ENCODE data around the gene ABCA12.

The ABCA12 gene

DNA sequence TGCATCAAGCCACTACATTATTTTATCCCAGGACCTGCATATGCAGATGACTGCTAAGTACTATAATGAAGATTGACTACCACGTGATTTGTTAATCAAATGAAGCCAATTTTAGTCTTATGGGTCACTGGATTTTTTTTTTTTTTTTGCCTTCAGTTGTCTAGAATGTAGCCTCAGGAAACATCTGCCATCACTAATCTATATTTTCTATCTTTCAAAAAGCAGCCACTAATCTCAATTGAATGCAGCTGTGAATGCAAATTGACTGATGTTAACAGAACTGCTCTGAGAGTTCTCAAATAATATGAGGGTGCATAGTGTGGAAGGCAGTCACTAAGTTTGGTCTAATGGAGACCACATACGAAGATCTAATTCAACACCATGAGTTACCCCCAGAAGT is 106.3 kb downstream of the ABCA12 start:
- peak; percentile 22 for DNase-seq (ENCODE audit: low spot score)

- peak; percentile 3 for DNase-seq (ENCODE audit: low spot score)
These were observed 107.1 kb downstream of the ABCA12 start for GRCh38 chr2:215031321-215031720.

GRCh38 chr2:215029936-215030335 is 108.5 kb downstream of the ABCA12 start:
- no peak for DNase-seq (ENCODE audit: low spot score)

- no peak for DNase-seq (ENCODE audit: low spot score)
These were observed 110.2 kb downstream of the ABCA12 start for GRCh38 chr2:215028231-215028630.

GRCh38 chr2:215027779-215028178 is 110.6 kb downstream of the ABCA12 start:
- DNase-seq (ENCODE audit: low spot score): no peak

DNA sequence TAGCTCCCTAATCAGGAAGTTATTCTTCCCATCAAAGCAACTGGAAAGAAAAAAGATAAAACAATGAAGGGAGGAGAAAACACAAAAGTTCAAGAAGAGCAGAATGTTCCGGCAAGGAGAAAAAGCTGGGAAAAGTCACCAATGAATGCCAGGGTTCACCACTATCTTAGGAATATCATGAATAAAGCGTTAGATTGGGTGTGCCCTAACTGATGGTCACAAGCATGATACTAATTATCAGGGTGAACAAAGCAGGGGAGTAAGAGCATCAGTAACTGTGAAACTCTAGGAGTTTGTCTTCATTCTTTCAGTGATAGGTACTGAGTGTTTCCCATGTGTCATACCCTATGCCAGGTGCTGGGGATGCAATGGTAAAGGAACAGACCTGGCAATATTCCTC is 115.5 kb downstream of the ABCA12 start:
- DNase-seq (ENCODE audit: low spot score): no peak

GRCh38 chr2:215022418-215022817 is 116.0 kb downstream of the ABCA12 start:
- no peak for DNase-seq (ENCODE audit: low spot score)

DNA sequence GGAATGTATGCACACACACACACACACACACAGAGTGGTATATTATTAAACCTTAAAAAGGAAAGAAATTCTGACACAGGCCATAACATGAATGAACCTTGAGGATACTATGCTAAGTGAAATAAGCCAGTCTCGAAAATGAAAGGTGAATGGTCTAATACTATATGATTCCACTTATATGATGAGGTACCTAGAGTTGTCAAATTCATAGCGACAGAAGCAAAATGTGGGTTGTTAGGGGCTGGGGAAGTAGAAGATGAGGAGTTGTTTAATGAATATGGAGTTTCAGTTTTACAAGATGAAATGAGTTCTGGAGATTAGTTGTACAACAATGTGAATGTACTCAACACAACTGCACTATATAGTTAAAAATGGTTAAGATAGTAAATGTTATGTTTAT is 118.1 kb downstream of the ABCA12 start:
- DNase-seq (ENCODE audit: low spot score): no peak

- DNase-seq (ENCODE audit: low spot score): no peak
These were observed 118.8 kb downstream of the ABCA12 start for GRCh38 chr2:215019521-215020145.

GRCh38 chr2:215019085-215019484 is 119.3 kb downstream of the ABCA12 start:
- DNase-seq (ENCODE audit: low spot score): no peak

DNA sequence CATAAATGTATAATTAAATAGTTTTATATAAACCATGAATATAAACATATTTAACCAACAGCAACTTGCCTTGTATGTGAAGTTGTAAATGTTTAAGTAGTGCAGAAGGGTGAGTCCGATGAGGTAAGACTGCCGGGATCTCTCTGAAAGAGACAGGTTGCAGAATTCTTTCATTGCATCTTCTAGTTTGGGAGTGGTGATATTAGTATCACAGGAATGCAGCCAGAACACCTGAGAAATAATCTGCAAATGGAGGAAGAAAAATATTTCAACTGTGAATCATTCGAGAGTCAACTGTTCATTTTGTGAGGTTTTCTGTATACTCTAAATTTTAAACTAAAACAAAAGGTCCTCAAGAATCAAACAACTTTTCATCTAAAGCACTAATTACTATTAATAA is 123.0 kb downstream of the ABCA12 start:
- DNase-seq (ENCODE audit: low spot score): no peak

- no peak for DNase-seq (ENCODE audit: low spot score)
These were observed 128.0 kb downstream of the ABCA12 start for GRCh38 chr2:215010390-215010789.

DNA sequence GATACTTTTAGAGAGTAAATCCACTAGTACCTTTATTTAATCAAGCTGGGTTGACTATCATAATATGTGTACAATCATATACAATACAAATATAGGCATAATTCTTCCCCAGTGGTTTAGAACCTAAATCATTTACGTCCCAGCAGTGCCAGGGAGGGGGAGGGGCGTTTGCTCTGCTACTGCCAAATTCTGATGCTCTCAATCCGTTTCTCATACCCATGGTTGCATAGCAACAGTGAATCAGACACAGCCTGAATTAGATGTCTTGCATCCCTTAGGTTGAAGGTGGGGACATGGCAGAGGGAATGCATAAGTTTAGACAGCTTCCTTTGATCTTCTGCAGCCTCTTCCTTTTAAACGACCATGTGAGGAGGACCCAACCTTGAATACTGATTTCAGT is 135.4 kb downstream of the ABCA12 start:
- DNase-seq (ENCODE audit: low spot score): no peak

DNA sequence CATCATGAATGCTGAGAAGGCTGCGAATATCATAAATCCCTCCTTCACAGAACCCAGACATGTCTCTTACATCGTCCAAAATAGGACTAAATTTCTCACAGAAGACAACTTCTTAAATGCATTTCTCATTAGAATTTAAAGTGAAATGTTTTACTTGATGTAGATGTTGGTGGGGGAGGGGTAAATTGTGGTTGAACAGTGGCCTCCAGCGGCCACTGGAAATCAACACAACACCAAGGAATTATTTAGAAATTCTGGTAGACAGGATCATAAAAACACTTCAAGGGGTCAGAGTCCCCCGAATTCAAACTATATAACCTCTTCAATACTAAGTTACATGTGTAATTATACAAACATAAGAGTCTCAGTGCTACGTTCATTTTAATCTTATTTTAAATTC is 135.9 kb downstream of the ABCA12 start:
- DNase-seq (ENCODE audit: low spot score): peak; percentile 66

- no peak for DNase-seq (ENCODE audit: low spot score)
These were observed 137.7 kb downstream of the ABCA12 start for GRCh38 chr2:215000721-215001120.

- no peak for DNase-seq (ENCODE audit: low spot score)
These were observed 142.3 kb downstream of the ABCA12 start for GRCh38 chr2:214995926-214996670.

GRCh38 chr2:214995409-214995808 is 143.0 kb downstream of the ABCA12 start:
- no peak for DNase-seq (ENCODE audit: low spot score)

DNA sequence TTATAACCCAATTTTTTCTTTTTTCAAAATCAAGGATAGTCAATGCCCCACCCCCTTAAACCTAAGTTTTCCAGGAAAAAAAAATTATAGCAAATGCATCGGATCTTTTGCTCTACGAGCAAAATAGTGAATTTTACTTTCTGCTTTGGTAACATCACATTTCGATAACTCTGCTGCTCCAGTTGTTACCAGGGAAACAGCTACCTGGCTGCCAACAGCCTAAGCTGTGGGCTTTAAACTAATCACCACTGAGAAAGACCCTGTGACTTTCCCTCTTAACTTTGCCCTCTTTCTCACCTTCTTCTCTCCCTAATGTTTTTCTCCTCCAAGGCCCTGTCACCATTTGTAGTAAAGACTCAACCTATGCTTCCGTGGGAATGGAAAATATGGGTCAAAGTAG is 145.5 kb downstream of the ABCA12 start:
- no peak for DNase-seq (ENCODE audit: low spot score)

DNA sequence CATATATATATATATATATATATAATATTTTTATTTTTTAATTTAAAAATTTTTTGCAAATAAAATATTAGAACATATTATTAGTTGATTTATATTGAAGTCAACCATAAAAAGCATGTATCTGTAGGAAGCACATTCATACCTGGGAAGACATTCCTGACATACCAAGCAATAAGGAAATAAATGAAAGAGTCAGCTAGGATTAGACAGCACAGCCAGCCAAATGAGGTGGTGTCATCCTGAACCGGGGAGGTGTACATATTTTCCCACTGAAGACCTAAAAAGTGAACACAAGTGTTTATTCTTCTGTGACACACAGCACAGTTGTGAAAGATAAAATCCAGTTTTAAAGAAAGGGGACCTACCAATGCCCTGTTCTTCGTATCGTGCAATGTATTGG is 149.2 kb downstream of the ABCA12 start:
- no peak for DNase-seq (ENCODE audit: low spot score)

GRCh38 chr2:214987261-214987660 is 151.2 kb downstream of the ABCA12 start:
- no peak for DNase-seq (ENCODE audit: low spot score)

DNA sequence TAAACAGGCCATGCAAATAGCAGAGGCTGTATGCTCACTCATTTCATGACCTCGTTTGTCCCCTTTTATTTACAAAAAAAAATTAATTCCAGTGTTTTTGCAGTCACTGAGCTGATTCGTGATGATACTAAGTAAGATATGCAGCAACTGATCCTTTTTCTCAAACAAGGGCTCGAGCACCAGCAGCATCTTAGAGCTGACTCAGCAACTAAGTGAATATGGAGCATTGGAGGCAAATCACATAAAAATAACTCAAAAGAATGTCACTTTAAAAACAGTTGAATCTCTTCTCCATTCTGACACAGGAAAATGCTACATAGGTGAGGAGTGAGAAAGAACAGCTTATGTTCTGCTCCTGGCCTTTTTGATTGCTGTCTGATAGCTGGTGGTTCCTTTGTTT is 152.8 kb downstream of the ABCA12 start:
- DNase-seq (ENCODE audit: low spot score): no peak

GRCh38 chr2:214966420-214966819 is 172.0 kb downstream of the ABCA12 start:
- no peak for DNase-seq (ENCODE audit: low spot score)

GRCh38 chr2:214960677-214961076 is 177.7 kb downstream of the ABCA12 start:
- peak; percentile 12 for DNase-seq (ENCODE audit: low spot score)

DNA sequence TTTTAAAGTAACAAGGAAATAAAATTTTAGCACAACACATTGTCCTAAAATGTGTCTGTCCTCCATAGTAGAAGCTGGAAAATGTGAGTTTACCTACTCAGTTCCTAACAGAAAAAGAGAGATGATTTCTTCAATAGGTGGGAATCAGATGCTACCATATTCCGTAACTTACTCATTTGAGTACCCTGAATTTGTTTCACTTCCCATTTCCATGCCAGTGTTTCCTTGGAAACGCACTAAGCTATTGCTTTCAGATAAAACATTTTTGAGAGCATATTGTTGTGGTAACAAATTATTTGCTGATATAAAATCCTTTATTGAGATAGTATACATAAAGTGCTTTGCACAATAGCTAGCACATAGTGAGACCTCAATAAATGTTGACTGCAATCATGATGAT is 191.5 kb downstream of the ABCA12 start:
- no peak for DNase-seq (ENCODE audit: low spot score)

All from NAMALWA (cell line).